Fibroblast of mammary gland (primary cell): ENCODE measurements around the gene BTBD2.
A peak's percentile ranks its signal among the peaks of the same experiment; 100 is the strongest.

ENCODE experiments used
- DNase-seq: peaks from one replicate; pipeline ENCODE4 v3.0.0-alpha.2; 2010; ENCODE audit warnings: low read depth
- H3K4me3 ChIP-seq: 2 replicates; pipeline ENCODE4 v1.5.1; 2011; ENCODE audit warnings: low read depth, mild to moderate bottlenecking, low read length, moderate library complexity; ENCODE audit not compliant: control insufficient read depth
- CTCF ChIP-seq: conservative IDR thresholded peaks from 2 replicates; pipeline ENCODE4 v1.5.1; 2011; ENCODE audit warnings: low read depth, low read length, inconsistent platforms; ENCODE audit not compliant: control insufficient read depth, insufficient read depth

Gene BTBD2

GRCh38 chr19:2015608-2015950 is at the start of gene BTBD2:
TSS of gene BTBD2 (minus strand) at chr19:2015714. CDS start at chr19:2015703, 11 bp downstream.
- peak within 1 kb of the TSS; percentile 65 for H3K4me3 ChIP-seq
- no peak for TF ChIP-seq CTCF
- peak; percentile 90 for DNase-seq

GRCh38 chr19:2064788-2065524 is 49.4 kb upstream of the BTBD2 start:
- no peak for TF ChIP-seq CTCF
- no peak overlapping the region for H3K4me3 ChIP-seq
- DNase-seq = no peak

GRCh38 chr19:2064395-2064787 is 48.9 kb upstream of the BTBD2 start:
- no peak for DNase-seq
- no peak overlapping the region for H3K4me3 ChIP-seq
- no peak for TF ChIP-seq CTCF

GRCh38 chr19:2063824-2064223 is 48.3 kb upstream of the BTBD2 start:
- TF ChIP-seq CTCF = no peak
- DNase-seq = no peak
- no peak overlapping the region for H3K4me3 ChIP-seq

GRCh38 chr19:2062770-2063169 is 47.3 kb upstream of the BTBD2 start:
- no peak for TF ChIP-seq CTCF
- H3K4me3 ChIP-seq = no peak overlapping the region

GRCh38 chr19:2062389-2062729 is 46.8 kb upstream of the BTBD2 start:
- TF ChIP-seq CTCF = no peak
- no peak for DNase-seq
- H3K4me3 ChIP-seq = no peak overlapping the region

More at GRCh38 chr19:2062770-2063169, 47.3 kb upstream of the BTBD2 start:
- no peak for DNase-seq
